Stimulated activated CD8-positive, alpha-beta memory T cell treated with anti-CD3 and anti-CD28 coated beads, Interleukin-15, amount 100 ng/mL, for 24 hours (primary cell): Measurements from ENCODE around the gene GRM3.
"Not testable (repeated sequence)": the region's sequence is repeated elsewhere in the genome, so short reads cannot be mapped to it uniquely, and the experiment has no call there.

Source experiments
- DNase-seq: peaks from one replicate; pipeline ENCODE4 v3.0.0-alpha.2; 2020; ENCODE audit warnings: low read depth

GRM3 gene

GRCh38 chr7:86643561-86644281, at the start of gene GRM3:
GRM3 (plus strand) TSS chr7:86643909; CDS start chr7:86765146, 121,237 bp downstream.
- no peak for DNase-seq

- no peak for DNase-seq
Observed at GRCh38 chr7:86598311-86598710, 45.4 kb upstream of the GRM3 start.

GRCh38 chr7:86598721-86599120, 45.0 kb upstream of the GRM3 start:
- no peak for DNase-seq

DNA sequence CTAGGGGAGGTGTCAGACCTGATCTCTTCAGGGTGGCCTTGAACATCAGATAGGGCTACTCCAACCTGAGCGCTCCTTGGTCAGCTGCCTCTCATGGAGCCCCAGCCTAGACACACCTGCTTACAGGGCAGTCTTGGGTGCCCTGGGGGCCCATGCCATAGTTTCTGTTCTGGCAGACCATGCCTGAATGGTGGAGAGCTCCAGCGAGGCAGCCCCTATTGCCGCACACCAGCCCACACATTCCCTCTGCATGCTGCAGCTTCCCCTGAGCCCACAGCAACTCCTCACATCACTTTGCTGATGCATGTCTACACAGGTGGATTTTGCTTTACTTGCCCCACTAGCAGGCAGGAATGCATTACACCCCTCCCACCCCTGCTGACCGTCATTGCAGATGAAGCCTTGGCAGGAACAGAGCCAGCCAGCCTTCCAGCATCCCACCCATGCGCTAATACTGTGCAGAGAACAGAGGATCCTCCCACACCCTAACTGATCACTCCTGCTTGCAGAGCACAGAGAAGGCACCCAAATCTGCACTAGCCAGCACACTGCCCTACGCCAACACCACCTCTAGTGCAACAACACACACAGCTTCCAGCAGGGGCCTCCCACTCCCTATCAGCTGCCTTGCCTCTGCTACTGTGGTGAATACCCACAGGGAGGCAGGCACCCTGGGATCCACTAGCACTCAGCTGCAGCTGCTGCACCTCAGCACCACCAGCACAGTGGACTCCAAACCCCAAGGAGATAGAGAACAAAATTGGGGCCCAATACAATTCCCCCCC, 43.0 kb upstream of the GRM3 start:
- DNase-seq, result no peak

DNA sequence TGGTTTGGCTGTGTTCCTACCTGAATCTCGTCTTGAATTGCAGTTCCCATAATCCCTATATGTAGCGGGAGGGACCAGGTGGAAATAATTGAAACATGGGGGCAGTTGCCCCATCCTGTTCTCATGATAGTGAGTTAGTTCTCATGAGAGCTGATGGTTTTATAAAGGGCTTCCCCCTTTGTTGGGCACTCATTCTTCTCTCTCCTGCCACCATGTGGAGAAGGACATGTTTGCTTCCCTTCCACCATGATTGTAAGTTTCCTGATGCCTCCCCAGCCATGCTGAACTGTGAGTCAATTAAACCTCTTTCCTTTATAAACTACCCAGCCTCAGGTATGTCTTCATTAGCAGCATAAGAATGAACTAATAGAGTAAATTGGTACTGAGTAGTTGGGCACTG, 28.0 kb upstream of the GRM3 start:
- DNase-seq, result not testable (repeated sequence)

DNA sequence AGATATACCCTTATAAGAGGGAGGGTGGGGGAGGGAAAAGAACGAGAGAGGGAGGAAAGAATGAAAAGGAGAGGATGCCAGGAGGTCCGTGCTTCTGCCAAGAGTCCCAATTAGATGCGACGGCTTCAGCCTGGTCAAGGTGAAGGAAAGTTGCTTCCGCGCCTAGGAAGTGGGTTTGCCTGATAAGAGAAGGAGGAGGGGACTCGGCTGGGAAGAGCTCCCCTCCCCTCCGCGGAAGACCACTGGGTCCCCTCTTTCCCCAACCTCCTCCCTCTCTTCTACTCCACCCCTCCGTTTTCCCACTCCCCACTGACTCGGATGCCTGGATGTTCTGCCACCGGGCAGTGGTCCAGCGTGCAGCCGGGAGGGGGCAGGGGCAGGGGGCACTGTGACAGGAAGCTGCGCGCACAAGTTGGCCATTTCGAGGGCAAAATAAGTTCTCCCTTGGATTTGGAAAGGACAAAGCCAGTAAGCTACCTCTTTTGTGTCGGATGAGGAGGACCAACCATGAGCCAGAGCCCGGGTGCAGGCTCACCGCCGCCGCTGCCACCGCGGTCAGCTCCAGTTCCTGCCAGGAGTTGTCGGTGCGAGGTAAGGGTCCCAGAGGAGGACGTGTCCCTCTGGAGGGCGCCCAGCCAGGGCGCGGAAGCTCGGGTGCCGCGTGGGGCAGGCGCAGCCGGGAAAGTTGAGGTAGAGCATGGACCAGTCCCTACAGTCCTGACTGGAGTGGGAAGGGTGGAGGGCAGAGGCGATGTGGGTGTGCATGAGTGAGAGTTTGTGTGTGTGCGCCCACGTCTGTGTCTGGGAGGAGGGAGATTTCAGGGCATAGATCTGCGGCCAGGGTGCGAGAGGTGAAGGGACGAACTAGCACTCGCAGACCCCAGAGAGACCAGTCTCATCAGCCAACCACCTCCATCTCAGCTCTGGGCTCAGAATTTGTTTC, 844 bp downstream of the GRM3 start:
- DNase-seq, result no peak

GRCh38 chr7:86645225-86645608, 1.5 kb downstream of the GRM3 start:
- DNase-seq, result no peak

- no peak for DNase-seq
Observed at GRCh38 chr7:86645676-86646276, 2.1 kb downstream of the GRM3 start.

DNA sequence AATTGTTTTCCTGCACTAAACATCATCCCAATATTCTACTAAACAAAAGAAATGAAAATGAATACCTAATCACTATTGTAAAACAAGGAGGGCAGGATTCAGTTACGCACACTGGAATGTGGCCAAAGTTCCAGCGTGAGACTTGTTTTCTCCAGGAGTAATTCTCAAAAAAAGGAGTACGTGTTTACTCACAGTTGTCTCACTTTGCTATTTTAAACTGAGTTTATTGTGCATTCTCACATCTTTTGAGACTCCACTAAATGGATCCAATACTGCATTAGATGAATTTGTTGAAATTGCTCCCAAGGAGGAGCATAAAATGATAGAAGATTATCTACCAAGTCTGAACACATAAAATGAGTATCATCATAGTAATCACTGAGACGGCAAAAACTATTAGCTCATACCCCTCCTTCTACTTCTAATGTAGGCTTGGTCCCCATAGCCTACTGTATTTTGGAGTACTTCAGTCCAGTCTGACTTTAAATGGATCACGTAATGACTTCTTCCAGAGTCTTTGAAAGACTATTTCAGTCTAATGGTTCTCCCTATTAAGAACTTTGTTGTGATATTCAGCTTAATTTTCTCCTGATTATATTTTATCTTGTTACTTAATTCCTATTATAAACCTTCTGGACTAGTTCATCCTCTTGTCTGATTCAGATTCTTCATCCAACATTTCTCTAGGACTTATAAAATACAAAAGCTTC, 3.8 kb downstream of the GRM3 start:
- no peak for DNase-seq

DNA sequence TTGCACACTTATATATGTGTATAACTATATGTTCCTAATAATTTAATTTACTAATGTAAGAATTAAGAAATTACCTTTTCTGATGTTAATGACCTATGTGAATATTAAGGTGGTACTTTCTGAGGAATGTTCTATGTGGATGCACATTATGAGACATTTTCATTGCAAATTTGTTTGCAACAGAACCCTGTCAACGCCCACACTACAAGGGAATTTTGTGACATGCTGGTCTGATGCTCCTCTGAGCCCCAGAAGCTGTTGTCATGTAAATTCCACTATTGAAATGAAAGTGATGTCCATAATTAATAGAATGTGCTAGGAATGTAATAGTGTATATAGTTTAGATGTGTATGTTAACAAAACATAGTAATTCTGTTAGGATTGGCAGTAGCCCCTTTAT, 4.5 kb downstream of the GRM3 start:
- no peak for DNase-seq

GRCh38 chr7:86653919-86654659, 10.4 kb downstream of the GRM3 start:
- DNase-seq, result no peak

GRCh38 chr7:86657948-86658347, 14.2 kb downstream of the GRM3 start:
- DNase-seq, result no peak

GRCh38 chr7:86660950-86661462, 17.3 kb downstream of the GRM3 start:
- DNase-seq, result no peak

GRCh38 chr7:86664486-86664885, 20.8 kb downstream of the GRM3 start:
- DNase-seq, result no peak

- DNase-seq, result no peak
Observed at GRCh38 chr7:86664991-86665390, 21.3 kb downstream of the GRM3 start.

GRCh38 chr7:86665669-86666068, 22.0 kb downstream of the GRM3 start:
- DNase-seq, result no peak

DNA sequence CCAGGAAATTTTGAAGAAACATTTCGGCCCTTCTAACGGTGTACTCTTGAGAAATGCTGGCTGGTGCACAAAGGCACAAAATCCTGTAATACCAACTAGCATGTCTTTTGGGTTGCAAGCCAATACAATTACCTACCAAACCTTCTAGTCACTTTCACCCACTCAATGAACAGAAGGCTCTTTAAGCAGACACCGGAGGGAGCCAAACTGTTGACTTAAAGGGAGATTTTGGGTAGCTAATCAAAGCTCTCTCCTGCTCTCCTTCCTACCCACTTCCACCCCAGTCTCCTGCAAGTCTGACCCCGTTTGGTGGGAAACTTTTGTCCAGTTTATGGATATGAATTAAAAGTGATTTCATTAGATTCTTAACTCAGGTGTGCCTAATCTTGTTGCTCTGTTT, 24.0 kb downstream of the GRM3 start:
- DNase-seq, result no peak

DNA sequence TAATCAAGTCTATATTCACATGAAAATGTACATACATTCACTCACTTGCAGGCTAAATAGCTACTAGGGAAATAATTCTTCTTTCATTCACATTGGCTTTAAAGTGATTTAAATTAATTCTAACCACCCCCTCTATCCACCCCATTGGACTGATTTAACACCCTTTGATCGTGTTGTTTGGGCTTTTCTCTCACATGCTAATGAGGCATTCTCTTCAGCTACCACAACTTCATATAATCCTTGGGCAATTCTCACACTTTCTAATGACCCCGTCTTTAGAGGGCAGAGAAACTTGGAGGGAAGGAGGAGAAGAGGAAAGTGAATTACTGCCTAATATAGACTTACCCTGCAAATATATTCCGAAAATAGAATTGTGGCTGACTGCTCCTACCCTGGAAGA, 24.6 kb downstream of the GRM3 start:
- no peak for DNase-seq

GRCh38 chr7:86687831-86688230, 44.1 kb downstream of the GRM3 start:
- DNase-seq, result no peak

- no peak for DNase-seq
Observed at GRCh38 chr7:86689363-86689762, 45.7 kb downstream of the GRM3 start.
